Right lobe of liver (tissue), 6 donors: ENCODE results near the gene DNAAF8. TPM values are rescaled to one million over a fixed set of nuclear protein-coding genes. Genes with fewer than 3 reads are reported as not detected.

Experiments used
- ATAC-seq, 4 donors: fragments of 200-7000 bp; cut with Tn5 transposase; one replicate each; pipeline ENCODE4 v1.9.1; 2020; ENCODE audit warnings: mild to moderate bottlenecking in 4 of 4, moderate library complexity in 4 of 4
- DNase-seq, 3 donors: peaks; one replicate each; pipeline ENCODE4 v3.0.0-alpha.2; 2020
- H3K27ac ChIP-seq, 3 donors: fragments of 200-600 bp; one replicate each; pipeline ENCODE4 v1.8.0; 2022
- H3K27me3 ChIP-seq, 2 donors: fragments of 200-600 bp; one replicate each; pipeline ENCODE4 v1.8.0; 2022
- H3K36me3 ChIP-seq, 4 donors: fragments of 200-600 bp; sonication (generic) in 1 of 4; one replicate each; pipeline versions ENCODE4 v1.5.1 to v1.8.0; 2017 to 2022; ENCODE audit warnings: control low read depth in 1 of 4
- H3K4me1 ChIP-seq, 4 donors: fragments of 200-600 bp; sonication (generic) in 1 of 4; one replicate each; pipeline versions ENCODE4 v1.5.1 to v1.8.0; 2017 to 2022; ENCODE audit warnings: control low read depth in 1 of 4
- H3K4me3 ChIP-seq, 3 donors: fragments of 200-600 bp; one replicate each; pipeline ENCODE4 v1.8.0; 2022
- H3K9me3 ChIP-seq, 4 donors: fragments of 200-600 bp; sonication (generic) in 1 of 4; one replicate each; pipeline versions ENCODE4 v1.5.1 to v1.8.0; 2017 to 2022; ENCODE audit warnings: control low read depth in 1 of 4
- POLR2A ChIP-seq: fragments of 450-650 bp; IDR thresholded peaks from one replicate; pipeline ENCODE4 v1.6.1; 2017; ENCODE audit warnings: antibody characterized with exemption, mild to moderate bottlenecking
- WGBS: methylation state at CpG from one replicate; pipeline ENCODE4 v1.1.6; 2018; ENCODE audit warnings: low coverage, low lambda C conversion rate; ENCODE audit not compliant: insufficient coverage; ENCODE audit errors: missing lambda C conversion rate; 5-methylcytosine and 5-hydroxymethylcytosine counted together
- intact Hi-C, 2 donors: fragments of 100-400 bp; cut with DNase I; formaldehyde crosslinking; loops; one replicate each; pipeline versions ENCODE4 v1.11.2 to v1.14.1; 2022
- total RNA-seq, 6 experiments: library from RNA; depleted of rRNA in 2 of 6; stranded (reverse); fragments of >200 nt in 2 of 6; fragmentation: NEBNext Ultra II Directional in 3 of 6; extraction: Animal tissue kit (Norgen Biotek cat#: 25700) in 3 of 6; gene quantifications; one replicate each; pipeline versions ENCODE4 v1.1.0 to v1.2.4, GENCODE V29; 2016 to 2023
- TF ChIP-seq, protein P1 (sequence below), 4 donors: fragments of 200-600 bp in 3 of 4; fragments of 450-650 bp in 1 of 4; IDR thresholded peaks; one replicate each; pipeline versions ENCODE4 v1.5.1 to v1.8.0; 2016 to 2022; ENCODE audit warnings: antibody characterized with exemption in 4 of 4, mild to moderate bottlenecking in 2 of 4
- donor health status: DM: no; HTN: yes; CAD: no.
- donor health status: DM: no; HTN: no; CAD: no.
- donor health status: DM: no; HTN: no; CAD: no.
- donor health status: DM: no; HTN: yes; CAD: no.
- donor health status: DM: no; HTN: yes; CAD: no.

The DNAAF8 gene
- total RNA-seq, 6 experiments from 2014 or later = 0.12 to 0.92 (median 0.42) TPM; not detected in 1

DNA sequence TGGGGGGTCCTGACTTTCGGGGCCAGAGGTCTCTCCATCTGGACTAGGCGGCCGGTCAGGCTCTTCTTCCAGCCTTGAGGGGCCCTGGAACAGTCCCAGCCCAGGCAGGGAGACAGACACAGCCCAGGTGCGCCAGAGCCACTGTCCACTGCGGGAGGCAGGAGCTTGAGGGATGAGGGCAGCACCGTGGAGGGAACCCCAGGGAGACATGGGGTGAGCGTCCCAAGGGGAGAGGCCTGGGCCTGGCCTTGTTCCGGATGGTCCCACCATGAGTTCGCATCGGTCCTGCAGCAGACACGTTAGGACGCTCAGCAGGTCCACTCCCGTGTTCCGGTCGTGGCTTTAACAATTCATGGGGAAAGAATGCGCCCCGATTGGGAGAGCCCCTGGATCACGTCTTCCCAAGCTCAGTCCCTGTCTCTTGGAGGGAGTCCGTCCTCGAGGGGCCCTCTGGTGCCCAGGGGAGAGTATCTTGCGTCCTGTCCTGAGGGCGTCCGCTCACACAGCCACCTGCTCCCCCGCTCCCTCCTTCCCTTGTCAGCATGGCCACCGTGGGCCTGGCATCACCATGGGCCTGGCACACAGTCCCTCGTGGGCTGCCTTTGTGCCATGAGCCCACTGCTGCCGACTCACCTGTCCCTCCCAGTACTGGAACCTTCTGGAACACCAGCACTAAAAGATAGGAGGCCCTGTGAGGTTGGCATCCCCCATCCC is 47.7 kb upstream of the DNAAF8 start:
- WGBS = no CpG with 5 or more reads among the region's 27 CpGs
- ATAC-seq (no peak), DNase-seq (peak in 1 of 3 donors; percentile 49)
- Histone ChIP-seq H3K9me3 (no peaks in the 10 kb centered on the region), H3K36me3 (peaks cover 0 to 13% (median 6%) of the 10 kb centered on the region in 4 donors), H3K4me1 (peaks cover 0 to 72% (median 30%) of the 10 kb centered on the region in 4 donors), H3K27me3 (no peaks in the 10 kb centered on the region), H3K27ac (peak overlapping the region in 1 of 3 donors; percentile 29), H3K4me3 (no peak overlapping the region)
- intact Hi-C loops = no loop called here
- TF ChIP-seq, protein P1, sequence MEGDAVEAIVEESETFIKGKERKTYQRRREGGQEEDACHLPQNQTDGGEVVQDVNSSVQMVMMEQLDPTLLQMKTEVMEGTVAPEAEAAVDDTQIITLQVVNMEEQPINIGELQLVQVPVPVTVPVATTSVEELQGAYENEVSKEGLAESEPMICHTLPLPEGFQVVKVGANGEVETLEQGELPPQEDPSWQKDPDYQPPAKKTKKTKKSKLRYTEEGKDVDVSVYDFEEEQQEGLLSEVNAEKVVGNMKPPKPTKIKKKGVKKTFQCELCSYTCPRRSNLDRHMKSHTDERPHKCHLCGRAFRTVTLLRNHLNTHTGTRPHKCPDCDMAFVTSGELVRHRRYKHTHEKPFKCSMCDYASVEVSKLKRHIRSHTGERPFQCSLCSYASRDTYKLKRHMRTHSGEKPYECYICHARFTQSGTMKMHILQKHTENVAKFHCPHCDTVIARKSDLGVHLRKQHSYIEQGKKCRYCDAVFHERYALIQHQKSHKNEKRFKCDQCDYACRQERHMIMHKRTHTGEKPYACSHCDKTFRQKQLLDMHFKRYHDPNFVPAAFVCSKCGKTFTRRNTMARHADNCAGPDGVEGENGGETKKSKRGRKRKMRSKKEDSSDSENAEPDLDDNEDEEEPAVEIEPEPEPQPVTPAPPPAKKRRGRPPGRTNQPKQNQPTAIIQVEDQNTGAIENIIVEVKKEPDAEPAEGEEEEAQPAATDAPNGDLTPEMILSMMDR (IDR thresholded peaks at IDR 0.05) = no peak
- TF ChIP-seq POLR2A = no peak

DNA sequence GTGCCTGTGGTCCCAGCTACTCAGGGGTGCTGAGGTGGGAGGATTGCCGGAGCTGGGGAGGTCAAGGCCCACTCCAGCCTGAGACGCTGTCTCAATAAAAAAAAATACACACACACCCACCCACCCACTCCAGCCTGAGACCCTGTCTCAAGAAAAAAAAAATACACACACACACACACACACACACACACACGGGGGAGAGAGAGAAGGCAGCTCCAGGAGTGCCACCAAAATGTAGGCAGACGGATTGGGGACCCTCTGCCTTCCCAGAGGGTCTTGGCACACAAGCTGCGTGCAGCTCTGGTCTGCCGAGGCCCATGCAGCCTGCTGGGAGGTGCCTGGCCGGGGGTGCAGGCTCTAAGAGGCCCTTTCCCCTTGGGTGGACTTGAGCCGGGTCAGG is 46.9 kb upstream of the DNAAF8 start:
- Histone ChIP-seq H3K36me3 (peaks cover 0 to 10% (median 4%) of the 10 kb centered on the region in 4 donors), H3K27ac (peak overlapping the region in 1 of 3 donors; percentile 76), H3K4me1 (peaks cover 0 to 71% (median 30%) of the 10 kb centered on the region in 4 donors), H3K27me3 (no peaks in the 10 kb centered on the region), H3K4me3 (no peak overlapping the region), H3K9me3 (no peaks in the 10 kb centered on the region)
- ATAC-seq (no peak), DNase-seq (no peak)
- 78% methylated on average over 3 of the region's 8 CpGs for WGBS
- TF ChIP-seq, protein P1 (IDR thresholded peaks at IDR 0.05) = no peak
- no peak for TF ChIP-seq POLR2A
- intact Hi-C loops = no loop called here

DNA sequence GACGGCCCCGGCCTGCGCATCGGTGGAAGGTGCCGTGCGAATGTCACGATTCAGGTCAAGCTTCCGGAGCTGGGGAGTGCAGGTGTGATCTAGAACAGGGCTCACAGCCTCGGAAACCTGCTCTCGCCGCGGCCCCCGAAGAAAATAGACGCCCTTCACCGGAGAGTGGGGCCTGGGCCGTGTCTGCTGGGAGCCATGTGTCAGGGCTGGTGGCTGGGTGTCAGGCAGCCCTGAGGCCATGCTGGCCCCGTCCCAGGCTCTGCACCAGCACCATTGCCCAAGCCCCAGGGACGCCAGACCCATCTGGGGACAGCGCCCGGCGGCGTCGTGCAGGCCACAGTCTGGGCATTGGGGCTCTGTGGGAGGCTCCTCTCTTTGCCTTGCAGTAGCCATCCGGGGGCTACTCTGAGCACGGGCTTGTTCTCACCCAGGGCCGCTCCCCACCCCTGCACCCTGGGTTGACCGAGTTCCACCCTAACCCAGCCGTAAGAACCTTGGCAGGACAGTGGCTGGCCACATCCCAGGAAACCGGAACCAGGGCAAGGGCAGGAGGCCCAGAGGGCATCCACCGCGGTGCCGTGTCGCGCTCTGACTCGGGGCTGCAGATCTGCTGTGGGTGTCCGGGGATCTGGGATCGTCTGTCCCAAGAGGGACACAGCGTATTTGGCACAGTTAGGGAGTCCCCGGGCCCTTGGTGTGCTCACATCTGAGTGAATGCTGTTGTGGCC is 46.2 kb upstream of the DNAAF8 start:
- peaks cover 0 to 71% (median 30%) of the 10 kb centered on the region in 4 donors for H3K4me1 ChIP-seq
- no peak overlapping the region for H3K4me3 ChIP-seq
- WGBS = 66% methylated on average over 13 of the region's 39 CpGs
- ATAC-seq = peak; percentile 3 to 49 (median 40)
- no peaks in the 10 kb centered on the region for H3K27me3 ChIP-seq
- peak; percentile 58 to 95 (median 93) for DNase-seq
- H3K27ac ChIP-seq = peak overlapping the region in 1 of 3 donors; percentile 76
- TF ChIP-seq POLR2A = no peak
- TF ChIP-seq, protein P1 (IDR thresholded peaks at IDR 0.05) = no peak
- peaks cover 0 to 10% (median 4%) of the 10 kb centered on the region in 4 donors for H3K36me3 ChIP-seq
- H3K9me3 ChIP-seq = no peaks in the 10 kb centered on the region
- intact Hi-C loops = no loop called here

DNA sequence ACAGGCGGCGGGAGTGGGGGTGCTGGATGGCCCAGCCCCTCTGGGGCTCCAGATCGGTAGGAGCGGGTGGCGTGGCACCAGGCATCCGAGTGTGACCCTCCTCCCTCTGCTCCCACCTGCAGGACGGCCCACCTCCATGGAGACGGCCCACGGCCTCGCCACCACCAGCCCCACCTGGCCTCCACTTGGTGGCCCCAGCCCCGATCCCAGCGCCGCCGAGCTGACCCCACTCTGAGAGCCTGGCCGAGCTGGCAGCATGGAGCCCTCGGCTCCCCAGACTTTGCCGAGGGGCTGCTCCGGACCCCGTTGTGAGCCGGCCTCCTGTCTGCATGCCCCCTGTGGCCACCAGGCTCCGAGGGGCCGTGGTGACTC is 45.7 kb upstream of the DNAAF8 start:
- Histone ChIP-seq H3K27me3 (no peaks in the 10 kb centered on the region), H3K27ac (peak overlapping the region in 1 of 3 donors; percentile 76), H3K4me1 (peaks cover 0 to 66% (median 27%) of the 10 kb centered on the region in 4 donors), H3K9me3 (no peaks in the 10 kb centered on the region), H3K36me3 (peaks cover 0 to 10% (median 4%) of the 10 kb centered on the region in 4 donors), H3K4me3 (no peak overlapping the region)
- intact Hi-C loops = no loop called here
- DNase-seq (peak in 2 of 3 donors; percentile 26 to 58), ATAC-seq (no peak)
- no peak for TF ChIP-seq POLR2A
- TF ChIP-seq, protein P1 (IDR thresholded peaks at IDR 0.05) = no peak
- no CpG with 5 or more reads among the region's 22 CpGs for WGBS
